IMR-90 (cell line): Measurements from ENCODE around the gene NAV2. TPM values are rescaled to one million over a fixed set of nuclear protein-coding genes. Genes with fewer than 3 reads are reported as not detected.

Experiments used
- ATAC-seq: fragments of 200-7000 bp; cut with Tn5 transposase; 2 replicates; pipeline ENCODE4 v1.9.1; 2020; ENCODE audit warnings: low read depth, mild to moderate bottlenecking, moderate library complexity
- BruUV-seq: library from RNA; stranded (reverse); fragments of 400-500 nt; replicated peaks from 2 replicates; lab custom pipeline; 2021; lab: Mats Ljungman, UMichigan
- CTCF ChIA-PET: fragments of 300-600 bp; formaldehyde crosslinking; extraction: SDS; loops from one replicate; lab custom pipeline; 2021; ENCODE audit warnings: antibody characterized with exemption; lab: Yijun Ruan, JAX
- POLR2A ChIA-PET: fragments of 300-600 bp; sonication (Branson Sonifier 250); formaldehyde crosslinking; loops from one replicate; lab custom pipeline; 2022; ENCODE audit warnings: antibody characterized with exemption; ENCODE audit not compliant: unreplicated experiment; lab: Charles Lee
- DNase-seq: peaks from one replicate; pipeline ENCODE4 v3.0.0; 2013
- H2AFZ ChIP-seq: replicated peaks from 2 replicates; pipeline ENCODE3; 2013; ENCODE audit warnings: low read length, mild to moderate bottlenecking; ENCODE audit not compliant: poor library complexity
- H2AK5ac ChIP-seq: 2 replicates; pipeline ENCODE4 v1.6.1; 2013; ENCODE audit warnings: low read depth, low read length, inconsistent platforms
- H2AK9ac ChIP-seq: replicated peaks from 2 replicates; pipeline ENCODE3; 2013; ENCODE audit warnings: mild to moderate bottlenecking, low read depth, low read length, moderate library complexity; ENCODE audit not compliant: poor library complexity
- H2BK120ac ChIP-seq: 2 replicates; pipeline ENCODE4 v1.6.1; 2013; ENCODE audit warnings: low read depth, low read length, inconsistent platforms
- H2BK15ac ChIP-seq: 3 replicates; pipeline ENCODE4 v1.6.1; 2013; ENCODE audit warnings: low read depth, low read length, inconsistent platforms
- H2BK20ac ChIP-seq: 2 replicates; pipeline ENCODE4 v1.6.1; 2013; ENCODE audit warnings: low read depth, mild to moderate bottlenecking, inconsistent platforms, low read length, moderate library complexity
- H2BK5ac ChIP-seq: 2 replicates; pipeline ENCODE4 v1.6.1; 2013; ENCODE audit warnings: mild to moderate bottlenecking, low read depth, low read length, inconsistent platforms; ENCODE audit not compliant: poor library complexity, severe bottlenecking
- H3K14ac ChIP-seq: replicated peaks from 2 replicates; pipeline ENCODE4 v1.6.1; 2013; ENCODE audit warnings: low read depth, low read length, inconsistent platforms
- H3K18ac ChIP-seq: 2 replicates; pipeline ENCODE4 v1.6.1; 2013; ENCODE audit warnings: low read depth, low read length, control low read depth
- H3K23ac ChIP-seq: 2 replicates; pipeline ENCODE4 v1.6.1; 2013; ENCODE audit warnings: low read depth, low read length, inconsistent platforms
- H3K27ac ChIP-seq: 2 replicates; pipeline ENCODE4 v1.5.1; 2013; ENCODE audit warnings: mild to moderate bottlenecking, control low read depth, low read length; ENCODE audit not compliant: insufficient read depth
- H3K27me3 ChIP-seq: 2 replicates; pipeline ENCODE4 v1.6.1; 2013; ENCODE audit warnings: low read length; ENCODE audit not compliant: control insufficient read depth, insufficient read depth
- H3K36me3 ChIP-seq: 2 replicates; pipeline ENCODE4 v1.6.1; 2013; ENCODE audit warnings: low read length, mixed read lengths; ENCODE audit not compliant: control insufficient read depth, insufficient read depth
- H3K4ac ChIP-seq: 2 replicates; pipeline ENCODE4 v1.6.1; 2013; ENCODE audit warnings: low read depth, low read length, inconsistent platforms
- H3K4me1 ChIP-seq: 2 replicates; pipeline ENCODE4 v1.6.1; 2013; ENCODE audit warnings: low read length, mixed read lengths; ENCODE audit not compliant: control insufficient read depth, insufficient read depth
- H3K4me2 ChIP-seq: 2 replicates; pipeline ENCODE4 v1.6.1; 2013; ENCODE audit warnings: low read depth, mild to moderate bottlenecking, control low read depth, low read length, moderate library complexity
- H3K4me3 ChIP-seq: 2 replicates; pipeline ENCODE4 v1.5.1; 2013; ENCODE audit warnings: low read depth, mild to moderate bottlenecking, control low read depth, low read length, moderate library complexity; ENCODE audit not compliant: insufficient read depth
- H3K56ac ChIP-seq: 2 replicates; pipeline ENCODE4 v1.6.1; 2013; ENCODE audit warnings: low read length, inconsistent platforms; ENCODE audit not compliant: insufficient read depth; ENCODE audit errors: extremely low read depth
- H3K79me1 ChIP-seq, 2 experiments: 2 replicates each; pipeline ENCODE4 v1.6.1; 2013; ENCODE audit warnings: low read length in 2 of 2, inconsistent platforms in 1 of 2, low read depth in 1 of 2
- H3K9ac ChIP-seq: 2 replicates; pipeline ENCODE4 v1.6.1; 2013; ENCODE audit warnings: low read depth, low read length, control low read depth
- H3K9me1 ChIP-seq: 2 replicates; pipeline ENCODE4 v1.6.1; 2013; ENCODE audit warnings: low read length, inconsistent platforms; ENCODE audit not compliant: insufficient read depth
- H3K9me3 ChIP-seq: 2 replicates; pipeline ENCODE4 v1.6.1; 2013; ENCODE audit warnings: low read length; ENCODE audit not compliant: control insufficient read depth, insufficient read depth
- H4K20me1 ChIP-seq: 2 replicates; pipeline ENCODE4 v1.6.1; 2013; ENCODE audit warnings: low read length, inconsistent platforms; ENCODE audit not compliant: insufficient read depth
- H4K5ac ChIP-seq: 2 replicates; pipeline ENCODE4 v1.6.1; 2013; ENCODE audit warnings: mild to moderate bottlenecking, low read depth, low read length, control low read depth
- H4K8ac ChIP-seq, 2 experiments: 2 replicates each; pipeline ENCODE4 v1.6.1; 2013; ENCODE audit warnings: low read depth in 2 of 2, low read length in 2 of 2, control low read depth in 1 of 2, inconsistent platforms in 1 of 2
- H4K91ac ChIP-seq: 2 replicates; pipeline ENCODE4 v1.6.1; 2013; ENCODE audit warnings: low read depth, low read length, inconsistent platforms; ENCODE audit not compliant: insufficient read depth
- CEBPB ChIP-seq: IDR thresholded peaks from 2 replicates; pipeline ENCODE4 v1.6.1; 2012; ENCODE audit warnings: low read depth, low read length, improper control_type of control experiment
- FOS ChIP-seq: fragments of 150-350 bp; IDR thresholded peaks from 2 replicates; pipeline ENCODE4 v1.6.1; 2016; ENCODE audit warnings: low read depth, low read length
- MAFK ChIP-seq: IDR thresholded peaks from 2 replicates; pipeline ENCODE4 v1.6.1; 2012; ENCODE audit warnings: low read depth, low read length, improper control_type of control experiment
- MAZ ChIP-seq: IDR thresholded peaks from 2 replicates; pipeline ENCODE4 v1.6.1; 2012; ENCODE audit warnings: low read depth, mild to moderate bottlenecking, low read length, improper control_type of control experiment, moderate library complexity, borderline replicate concordance
- MXI1 ChIP-seq: IDR thresholded peaks from 2 replicates; pipeline ENCODE4 v1.6.1; 2012; ENCODE audit warnings: low read depth, mild to moderate bottlenecking, low read length, moderate library complexity, borderline replicate concordance
- NFE2L2 ChIP-seq: fragments of 150-350 bp; IDR thresholded peaks from 2 replicates; pipeline ENCODE4 v1.6.1; 2016; ENCODE audit warnings: low read depth, mild to moderate bottlenecking, low read length
- POLR2A ChIP-seq: IDR thresholded peaks from 2 replicates; pipeline ENCODE4 v1.6.1; 2012; ENCODE audit warnings: mild to moderate bottlenecking, low read depth, low read length
- RCOR1 ChIP-seq: IDR thresholded peaks from 2 replicates; pipeline ENCODE4 v1.6.1; 2012; ENCODE audit warnings: mild to moderate bottlenecking, low read length, improper control_type of control experiment; ENCODE audit not compliant: insufficient replicate concordance
- RFX5 ChIP-seq: IDR thresholded peaks from 2 replicates; pipeline ENCODE4 v1.8.0; 2012; ENCODE audit warnings: low read depth, mild to moderate bottlenecking, low read length, moderate library complexity
- SMC3 ChIP-seq: fragments of 150-350 bp; IDR thresholded peaks from 2 replicates; pipeline ENCODE4 v1.6.1; 2016; ENCODE audit warnings: low read depth, mild to moderate bottlenecking, antibody characterized with exemption, low read length, moderate library complexity
- WGBS, 2 experiments: methylation state at CpG; one replicate each; pipeline versions ENCODE4 v1.1.5 to v1.1.7; 2013; ENCODE audit warnings: missing lambda C conversion rate in 2 of 2; ENCODE audit not compliant: insufficient read length in 1 of 2; ENCODE audit errors: extremely low coverage in 2 of 2; 5-methylcytosine and 5-hydroxymethylcytosine counted together
- dilution Hi-C: fragments of 300-500 bp; cut with HindIII; formaldehyde crosslinking; loops from one replicate; pipeline ENCODE4 v1.14.3; 2018; ENCODE audit warnings: low sequenced_read_pairs; ENCODE audit not compliant: unreplicated experiment
- in situ Hi-C: fragments of 300-500 bp; cut with MboI; formaldehyde crosslinking; loops from 3 replicates; pipeline ENCODE4 v1.14.3; 2019; ENCODE audit warnings: low sequenced_read_pairs, inconsistent platforms, mixed read lengths
- intact Hi-C: fragments of 100-400 bp; cut with micrococcal nuclease; formaldehyde crosslinking; loops from 2 replicates; pipeline ENCODE4 v1.10.0; 2022
- polyA plus RNA-seq, 3 experiments: library from polyadenylated mRNA; depleted of rRNA; stranded (reverse); fragments of >200 nt; gene quantifications; 2 replicates each; pipeline ENCODE4 v1.2.3, GENCODE V29; 2012; ENCODE audit warnings: low replicate concordance in 1 of 3
- total RNA-seq: library from RNA; depleted of rRNA; stranded (reverse); fragments of >200 nt; gene quantifications from 2 replicates; pipeline ENCODE4 v1.2.3, GENCODE V29; 2012
- TF ChIP-seq, protein P1 (sequence below): fragments of 150-350 bp; IDR thresholded peaks from 2 replicates; pipeline ENCODE4 v1.6.1; 2016; ENCODE audit warnings: low read depth, mild to moderate bottlenecking, low read length, moderate library complexity, borderline replicate concordance

The NAV2 gene
- total and polyA plus RNA-seq, 2 of the 4 experiments (the other 2 are of a cell fraction), result 4.5 to 12.6 TPM

GRCh38 chr11:19838994-19839768, 126.5 kb downstream of the NAV2 start:
- no peaks in the 10 kb centered on the region for H3K27me3 ChIP-seq
- H2AK9ac ChIP-seq, result no peak overlapping the region
- in situ Hi-C loops (no loop called here), dilution Hi-C loops (no loop called here), intact Hi-C loops (no loop called here)
- no peak overlapping the region for H2BK15ac ChIP-seq
- H2BK5ac ChIP-seq, result no peak overlapping the region
- H3K36me3 ChIP-seq, result peaks cover 4% of the 10 kb centered on the region; the same call in 1 of the 2 replicates
- H3K9me3 ChIP-seq, result no peaks in the 10 kb centered on the region
- no peak overlapping the region for H4K8ac ChIP-seq
- ChIA-PET POLR2A (no interaction called here), CTCF (no interaction called here)
- H3K56ac ChIP-seq, result no peak overlapping the region
- H2BK120ac ChIP-seq, result no peak overlapping the region
- WGBS, 2 experiments, result 100% methylated on average over 1 of the region's 4 CpGs; no CpG with 5 or more reads in 1 of the 2 experiments
- H4K5ac ChIP-seq, result no peak overlapping the region
- BruUV-seq, result no TSS peak
- no peak overlapping the region for H3K14ac ChIP-seq
- H3K9me1 ChIP-seq, result peaks cover 5% of the 10 kb centered on the region
- H3K4me3 ChIP-seq, result no peak overlapping the region
- H4K91ac ChIP-seq, result no peak overlapping the region
- peaks cover 8% of the 10 kb centered on the region; the same call in 1 of the 2 replicates for H3K4me1 ChIP-seq
- no peak overlapping the region for H2AK5ac ChIP-seq
- H3K4ac ChIP-seq, result no peak overlapping the region
- H4K20me1 ChIP-seq, result 0 out of 2 replicates have a peak, but pooled peaks cover 7% of the 10 kb centered on the region
- no peak overlapping the region for H3K23ac ChIP-seq
- H3K79me1 ChIP-seq, result peaks cover 32 to 46% of the 10 kb centered on the region in 2 experiments
- H3K4me2 ChIP-seq, result no peak overlapping the region
- no peak overlapping the region for H3K18ac ChIP-seq
- DNase-seq, result peak; percentile 17
- ATAC-seq, result peak; percentile 44
- no peak overlapping the region for H2AFZ ChIP-seq
- no peak overlapping the region for H2BK20ac ChIP-seq
- no peak overlapping the region for H3K9ac ChIP-seq
- TF ChIP-seq, protein P1, sequence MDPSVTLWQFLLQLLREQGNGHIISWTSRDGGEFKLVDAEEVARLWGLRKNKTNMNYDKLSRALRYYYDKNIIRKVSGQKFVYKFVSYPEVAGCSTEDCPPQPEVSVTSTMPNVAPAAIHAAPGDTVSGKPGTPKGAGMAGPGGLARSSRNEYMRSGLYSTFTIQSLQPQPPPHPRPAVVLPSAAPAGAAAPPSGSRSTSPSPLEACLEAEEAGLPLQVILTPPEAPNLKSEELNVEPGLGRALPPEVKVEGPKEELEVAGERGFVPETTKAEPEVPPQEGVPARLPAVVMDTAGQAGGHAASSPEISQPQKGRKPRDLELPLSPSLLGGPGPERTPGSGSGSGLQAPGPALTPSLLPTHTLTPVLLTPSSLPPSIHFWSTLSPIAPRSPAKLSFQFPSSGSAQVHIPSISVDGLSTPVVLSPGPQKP, result no peak
- TF ChIP-seq MAZ, result no peak
- no peak for TF ChIP-seq NFE2L2
- no peak for TF ChIP-seq FOS
- TF ChIP-seq MXI1, result no peak
- no peak for TF ChIP-seq SMC3
- TF ChIP-seq RCOR1, result no peak
- no peak for TF ChIP-seq MAFK
- no peak for TF ChIP-seq CEBPB
- no peak for TF ChIP-seq RFX5
- TF ChIP-seq POLR2A, result no peak
- H3K27ac ChIP-seq, result no peak overlapping the region
